HL-60 (cell line): ENCODE data around the gene DNAJC1.

Experiments
- DNase-seq, 2 experiments: peaks; one replicate each; pipeline ENCODE4 v3.0.0-alpha.2; 2010 to 2020; ENCODE audit warnings: low read depth in 1 of 2, low spot score in 1 of 2
- H3K27ac ChIP-seq: fragments of 250-450 bp; sonication (Bioruptor Pico); replicated peaks from 2 replicates; pipeline ENCODE4 v1.5.1; 2020; ENCODE audit warnings: mild to moderate bottlenecking, moderate library complexity
- H3K27me3 ChIP-seq: fragments of 250-450 bp; sonication (Bioruptor Pico); 2 replicates; pipeline ENCODE4 v1.5.1; 2021; ENCODE audit warnings: mild to moderate bottlenecking, moderate library complexity; ENCODE audit not compliant: insufficient read depth, poor library complexity, severe bottlenecking
- H3K4me3 ChIP-seq: replicated peaks from 2 replicates; pipeline ENCODE4 v1.5.1; 2011; ENCODE audit warnings: mild to moderate bottlenecking, control low read depth, low read length; ENCODE audit not compliant: insufficient read depth
- GABPA ChIP-seq: IDR thresholded peaks from 2 replicates; pipeline ENCODE4 v1.6.1; 2012; ENCODE audit warnings: low read depth
- POLR2AphosphoS5 ChIP-seq: IDR thresholded peaks from 2 replicates; pipeline ENCODE4 v1.6.1; 2012; ENCODE audit warnings: low read depth
- SPI1 ChIP-seq: IDR thresholded peaks from 2 replicates; pipeline ENCODE4 v1.6.1; 2012; ENCODE audit warnings: low read depth, mild to moderate bottlenecking, borderline replicate concordance
- TF ChIP-seq, protein P1 (sequence below): IDR thresholded peaks from 2 replicates; pipeline ENCODE4 v1.6.1; 2012; ENCODE audit warnings: low read depth; ENCODE audit not compliant: insufficient replicate concordance
- TF ChIP-seq, protein P2 (sequence below): IDR thresholded peaks from one replicate; pipeline ENCODE4 v1.5.1; 2011; ENCODE audit warnings: low read length, control low read depth, inconsistent platforms; ENCODE audit not compliant: insufficient read depth

The DNAJC1 gene

DNA sequence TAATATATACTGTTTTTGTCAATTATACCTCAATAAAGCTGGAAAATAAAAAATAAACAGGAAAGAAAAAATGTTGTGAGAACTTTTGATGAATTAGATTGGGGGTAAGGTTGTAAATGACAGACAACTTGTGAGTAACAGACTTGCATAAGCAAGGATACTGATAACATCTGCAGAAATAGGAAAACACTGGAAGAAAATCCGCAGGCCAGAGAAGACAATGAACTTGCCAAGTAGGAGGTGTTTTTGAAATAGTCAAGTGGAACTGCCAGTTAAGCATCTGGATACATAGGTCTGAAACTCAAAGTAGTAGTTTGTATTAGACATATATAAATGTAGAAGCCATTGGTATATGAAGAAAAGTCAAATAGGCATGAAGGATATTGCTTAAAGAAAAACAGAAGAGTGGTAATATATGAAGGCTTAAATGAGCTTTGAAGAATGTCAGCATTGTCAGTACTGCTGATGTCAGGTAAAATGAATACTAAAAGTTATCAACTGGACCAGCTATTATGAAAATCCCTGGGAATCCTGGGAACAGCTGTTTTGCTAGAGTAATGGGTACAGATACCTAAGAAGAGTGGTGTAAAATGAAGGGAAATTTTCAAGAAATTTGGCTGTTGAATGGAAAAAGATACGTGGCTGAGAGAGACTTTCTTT, 58.7 kb downstream of the DNAJC1 start:
- TF ChIP-seq, protein P1, sequence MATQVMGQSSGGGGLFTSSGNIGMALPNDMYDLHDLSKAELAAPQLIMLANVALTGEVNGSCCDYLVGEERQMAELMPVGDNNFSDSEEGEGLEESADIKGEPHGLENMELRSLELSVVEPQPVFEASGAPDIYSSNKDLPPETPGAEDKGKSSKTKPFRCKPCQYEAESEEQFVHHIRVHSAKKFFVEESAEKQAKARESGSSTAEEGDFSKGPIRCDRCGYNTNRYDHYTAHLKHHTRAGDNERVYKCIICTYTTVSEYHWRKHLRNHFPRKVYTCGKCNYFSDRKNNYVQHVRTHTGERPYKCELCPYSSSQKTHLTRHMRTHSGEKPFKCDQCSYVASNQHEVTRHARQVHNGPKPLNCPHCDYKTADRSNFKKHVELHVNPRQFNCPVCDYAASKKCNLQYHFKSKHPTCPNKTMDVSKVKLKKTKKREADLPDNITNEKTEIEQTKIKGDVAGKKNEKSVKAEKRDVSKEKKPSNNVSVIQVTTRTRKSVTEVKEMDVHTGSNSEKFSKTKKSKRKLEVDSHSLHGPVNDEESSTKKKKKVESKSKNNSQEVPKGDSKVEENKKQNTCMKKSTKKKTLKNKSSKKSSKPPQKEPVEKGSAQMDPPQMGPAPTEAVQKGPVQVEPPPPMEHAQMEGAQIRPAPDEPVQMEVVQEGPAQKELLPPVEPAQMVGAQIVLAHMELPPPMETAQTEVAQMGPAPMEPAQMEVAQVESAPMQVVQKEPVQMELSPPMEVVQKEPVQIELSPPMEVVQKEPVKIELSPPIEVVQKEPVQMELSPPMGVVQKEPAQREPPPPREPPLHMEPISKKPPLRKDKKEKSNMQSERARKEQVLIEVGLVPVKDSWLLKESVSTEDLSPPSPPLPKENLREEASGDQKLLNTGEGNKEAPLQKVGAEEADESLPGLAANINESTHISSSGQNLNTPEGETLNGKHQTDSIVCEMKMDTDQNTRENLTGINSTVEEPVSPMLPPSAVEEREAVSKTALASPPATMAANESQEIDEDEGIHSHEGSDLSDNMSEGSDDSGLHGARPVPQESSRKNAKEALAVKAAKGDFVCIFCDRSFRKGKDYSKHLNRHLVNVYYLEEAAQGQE = no peak
- TF ChIP-seq GABPA (no peak), SPI1 (no peak), POLR2AphosphoS5 (no peak)
- TF ChIP-seq, protein P2, sequence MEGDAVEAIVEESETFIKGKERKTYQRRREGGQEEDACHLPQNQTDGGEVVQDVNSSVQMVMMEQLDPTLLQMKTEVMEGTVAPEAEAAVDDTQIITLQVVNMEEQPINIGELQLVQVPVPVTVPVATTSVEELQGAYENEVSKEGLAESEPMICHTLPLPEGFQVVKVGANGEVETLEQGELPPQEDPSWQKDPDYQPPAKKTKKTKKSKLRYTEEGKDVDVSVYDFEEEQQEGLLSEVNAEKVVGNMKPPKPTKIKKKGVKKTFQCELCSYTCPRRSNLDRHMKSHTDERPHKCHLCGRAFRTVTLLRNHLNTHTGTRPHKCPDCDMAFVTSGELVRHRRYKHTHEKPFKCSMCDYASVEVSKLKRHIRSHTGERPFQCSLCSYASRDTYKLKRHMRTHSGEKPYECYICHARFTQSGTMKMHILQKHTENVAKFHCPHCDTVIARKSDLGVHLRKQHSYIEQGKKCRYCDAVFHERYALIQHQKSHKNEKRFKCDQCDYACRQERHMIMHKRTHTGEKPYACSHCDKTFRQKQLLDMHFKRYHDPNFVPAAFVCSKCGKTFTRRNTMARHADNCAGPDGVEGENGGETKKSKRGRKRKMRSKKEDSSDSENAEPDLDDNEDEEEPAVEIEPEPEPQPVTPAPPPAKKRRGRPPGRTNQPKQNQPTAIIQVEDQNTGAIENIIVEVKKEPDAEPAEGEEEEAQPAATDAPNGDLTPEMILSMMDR = no peak
- Histone ChIP-seq H3K4me3 (no peak overlapping the region), H3K27ac (no peak overlapping the region), H3K27me3 (no peaks in the 10 kb centered on the region)
- DNase-seq = no peak

DNA sequence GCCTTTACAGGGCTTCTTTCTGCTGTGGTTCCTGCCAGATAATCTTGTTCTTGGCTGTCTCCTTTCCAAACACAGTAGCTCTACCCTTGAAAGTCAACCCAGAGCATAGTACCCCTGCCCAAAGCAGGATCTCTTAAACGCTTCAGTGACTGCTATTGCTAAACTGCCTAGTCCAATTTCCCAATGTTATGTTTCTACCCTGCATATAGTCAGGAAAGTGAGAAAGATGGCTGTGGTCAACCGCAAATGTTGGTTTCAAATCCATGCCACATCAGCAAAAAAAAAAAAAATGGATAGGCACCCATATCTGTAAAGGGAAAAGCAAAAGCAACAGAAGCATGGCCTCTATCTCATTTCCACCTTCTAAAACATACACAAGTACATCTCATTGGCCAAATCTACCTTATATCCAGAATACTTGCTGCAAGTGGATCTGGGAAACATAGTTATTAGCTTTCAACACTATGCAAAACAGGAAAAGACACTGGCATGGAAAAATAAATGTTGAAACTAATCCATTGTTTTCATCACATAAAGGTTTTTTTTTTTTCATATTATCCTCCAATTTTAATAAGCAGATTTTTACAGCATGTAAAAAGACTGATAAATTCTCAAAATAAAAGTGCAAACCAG, 59.8 kb downstream of the DNAJC1 start:
- H3K27ac ChIP-seq = no peak overlapping the region
- no peak for TF ChIP-seq SPI1
- TF ChIP-seq, protein P1 = no peak
- no peak for TF ChIP-seq GABPA
- TF ChIP-seq, protein P2 = no peak
- TF ChIP-seq POLR2AphosphoS5 = no peak
- peak; percentile 23 to 65 for DNase-seq
- H3K4me3 ChIP-seq = no peak overlapping the region
- no peaks in the 10 kb centered on the region for H3K27me3 ChIP-seq

DNA sequence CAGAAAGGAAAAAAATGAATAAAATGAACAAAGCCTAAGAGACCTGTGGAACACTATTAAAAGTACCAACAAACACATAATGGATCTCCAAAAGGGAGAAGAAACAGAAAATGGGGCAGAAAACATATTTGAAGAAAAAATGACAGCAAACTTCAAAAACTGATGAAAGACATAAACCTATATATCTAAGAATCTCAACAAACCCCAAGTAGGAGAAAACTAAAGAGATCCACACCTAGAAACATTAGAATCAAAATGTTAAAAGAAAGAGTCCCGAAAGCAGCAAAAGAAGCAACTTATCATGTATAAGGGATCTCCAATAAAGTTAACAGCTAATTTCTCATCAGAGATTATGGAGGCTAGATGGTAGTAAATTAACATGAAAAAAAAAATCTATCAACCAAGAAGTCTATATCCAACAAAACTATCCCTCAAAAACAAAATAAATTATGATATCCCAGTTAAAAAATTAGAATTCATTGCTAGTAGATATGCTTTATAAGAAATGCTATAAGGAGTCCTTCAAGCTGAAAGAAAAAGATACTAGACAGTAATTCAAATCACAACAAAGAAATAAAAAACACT, 68.0 kb downstream of the DNAJC1 start:
- TF ChIP-seq POLR2AphosphoS5 (no peak), GABPA (no peak), SPI1 (no peak)
- TF ChIP-seq, protein P2 = no peak
- TF ChIP-seq, protein P1 = no peak
- no peak overlapping the region for H3K4me3 ChIP-seq

More for the DNA sequence above, 68.0 kb downstream of the DNAJC1 start:
- no peak overlapping the region for H3K27ac ChIP-seq
- no peaks in the 10 kb centered on the region for H3K27me3 ChIP-seq
- no peak for DNase-seq
